Stomach (tissue), 4 donors: ENCODE measurements around the gene AGAP1.

Source experiments
- EP300 ChIP-seq: sonication (generic); formaldehyde crosslinking; IDR thresholded peaks from one replicate; pipeline ENCODE4 v1.6.1; 2017; ENCODE audit warnings: antibody characterized with exemption
- POLR2A ChIP-seq, 4 donors: fragments of 450-650 bp; IDR thresholded peaks; one replicate each; pipeline ENCODE4 v1.6.1; 2016; ENCODE audit warnings: antibody characterized with exemption in 4 of 4, control low read depth in 2 of 4, mild to moderate bottlenecking in 1 of 4, moderate library complexity in 1 of 4
- TF ChIP-seq, protein P1 (sequence below), 7 experiments: fragments of 450-650 bp in 4 of 7; fragments of 200-600 bp in 3 of 7; sonication (generic) in 3 of 7; IDR thresholded peaks; one replicate each; pipeline ENCODE4 v1.5.1; 2016 to 2019; ENCODE audit warnings: antibody characterized with exemption in 7 of 7, control low read depth in 2 of 7, mild to moderate bottlenecking in 1 of 7

- TF ChIP-seq, protein P1, sequence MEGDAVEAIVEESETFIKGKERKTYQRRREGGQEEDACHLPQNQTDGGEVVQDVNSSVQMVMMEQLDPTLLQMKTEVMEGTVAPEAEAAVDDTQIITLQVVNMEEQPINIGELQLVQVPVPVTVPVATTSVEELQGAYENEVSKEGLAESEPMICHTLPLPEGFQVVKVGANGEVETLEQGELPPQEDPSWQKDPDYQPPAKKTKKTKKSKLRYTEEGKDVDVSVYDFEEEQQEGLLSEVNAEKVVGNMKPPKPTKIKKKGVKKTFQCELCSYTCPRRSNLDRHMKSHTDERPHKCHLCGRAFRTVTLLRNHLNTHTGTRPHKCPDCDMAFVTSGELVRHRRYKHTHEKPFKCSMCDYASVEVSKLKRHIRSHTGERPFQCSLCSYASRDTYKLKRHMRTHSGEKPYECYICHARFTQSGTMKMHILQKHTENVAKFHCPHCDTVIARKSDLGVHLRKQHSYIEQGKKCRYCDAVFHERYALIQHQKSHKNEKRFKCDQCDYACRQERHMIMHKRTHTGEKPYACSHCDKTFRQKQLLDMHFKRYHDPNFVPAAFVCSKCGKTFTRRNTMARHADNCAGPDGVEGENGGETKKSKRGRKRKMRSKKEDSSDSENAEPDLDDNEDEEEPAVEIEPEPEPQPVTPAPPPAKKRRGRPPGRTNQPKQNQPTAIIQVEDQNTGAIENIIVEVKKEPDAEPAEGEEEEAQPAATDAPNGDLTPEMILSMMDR (IDR thresholded peaks at IDR 0.05): no peak
- TF ChIP-seq EP300 (no peak), POLR2A (IDR thresholded peaks at IDR 0.05) (no peak)
These were observed 182.1 kb downstream of the AGAP1 start for GRCh38 chr2:235675678-235676535.
